A549 (cell line): ENCODE measurements around the gene CMTM1. TPM values are rescaled to one million over a fixed set of nuclear protein-coding genes. Genes with fewer than 3 reads are reported as not detected.
A peak's percentile ranks its signal among the peaks of the same experiment; 100 is the strongest.

Experiments
- ATAC-seq, 2 experiments: fragments of 200-7000 bp in 1 of 2; fragments of >200 bp in 1 of 2; cut with Nextera tagmentation in 1 of 2; cut with Tn5 transposase in 1 of 2; 3 replicates each; pipeline versions ENCODE4 v1.8.0 to v1.9.1; 2018 to 2020; ENCODE audit warnings: mild to moderate bottlenecking in 1 of 2, moderate library complexity in 1 of 2
- CTCF ChIA-PET: fragments of 300-600 bp; sonication (Branson Sonifier 250); formaldehyde crosslinking; extraction: SDS; loops from one replicate; lab custom pipeline; 2021; ENCODE audit warnings: antibody characterized with exemption, inconsistent platforms; lab: Yijun Ruan, JAX
- POLR2A ChIA-PET: fragments of 350-600 bp; formaldehyde crosslinking; extraction: SDS; loops from one replicate; lab custom pipeline; 2021; ENCODE audit warnings: antibody characterized with exemption, inconsistent platforms; lab: Yijun Ruan, JAX
- DNase-seq, 2 experiments: peaks; one replicate each; pipeline versions ENCODE4 v3.0.0 to v3.0.0-alpha.2; 2011 to 2016; ENCODE audit warnings: low read depth in 1 of 2, low spot score in 1 of 2
- FAIRE-seq: peaks from 2 replicates; lab custom pipeline; 2011; peaks lifted over from hg19 to GRCh38; lab: Jason Lieb, UNC
- H3K27ac ChIP-seq, 2 experiments: fragments of >200 bp; sonication (Bioruptor Twin); formaldehyde crosslinking; 3 replicates each; pipeline ENCODE4 v1.5.1; 2016 to 2017
- H3K4me1 ChIP-seq: fragments of >200 bp; sonication (Bioruptor Twin); formaldehyde crosslinking; 3 replicates; pipeline ENCODE4 v1.6.1; 2016
- H3K4me2 ChIP-seq: fragments of >200 bp; sonication (Bioruptor Twin); formaldehyde crosslinking; 3 replicates; pipeline ENCODE4 v1.6.1; 2016
- H3K4me3 ChIP-seq: fragments of >200 bp; sonication (Bioruptor Twin); formaldehyde crosslinking; 3 replicates; pipeline ENCODE4 v1.5.1; 2016
- H3K9me3 ChIP-seq: fragments of >200 bp; sonication (Bioruptor Twin); formaldehyde crosslinking; 3 replicates; pipeline ENCODE4 v1.6.1; 2016
- BHLHE40 ChIP-seq: IDR thresholded peaks from 2 replicates; pipeline ENCODE4 v1.6.1; 2012; ENCODE audit warnings: low read depth, low read length, inconsistent platforms
- CBX2 ChIP-seq: fragments of 200-600 bp; sonication (generic); IDR thresholded peaks from 2 replicates; pipeline ENCODE4 v1.6.1; 2016; ENCODE audit warnings: low read depth, mild to moderate bottlenecking, borderline replicate concordance
- CEBPB ChIP-seq, 2 experiments: fragments of >200 bp in 1 of 2; sonication (Bioruptor Twin) in 1 of 2; formaldehyde crosslinking in 1 of 2; IDR thresholded peaks; 2 replicates each; pipeline ENCODE4 v1.6.1; 2012 to 2016
- CHD4 ChIP-seq: fragments of 200-600 bp; sonication (generic); IDR thresholded peaks from 2 replicates; pipeline ENCODE4 v1.6.1; 2016; ENCODE audit warnings: antibody characterized with exemption, mild to moderate bottlenecking, borderline replicate concordance
- EHF ChIP-seq: fragments of 250-450 bp; sonication (Bioruptor Pico); IDR thresholded peaks from 2 replicates; pipeline ENCODE4 v1.5.0; 2020; ENCODE audit warnings: mild to moderate bottlenecking
- EHMT2 ChIP-seq: fragments of 200-600 bp; sonication (generic); IDR thresholded peaks from 2 replicates; pipeline ENCODE4 v1.6.1; 2016; ENCODE audit warnings: antibody characterized with exemption, low read depth, mild to moderate bottlenecking, moderate library complexity
- ESRRA ChIP-seq: fragments of 150-350 bp; IDR thresholded peaks from 2 replicates; pipeline ENCODE4 v1.6.1; 2014; ENCODE audit warnings: mild to moderate bottlenecking, low read length, borderline replicate concordance
- FOSB ChIP-seq: fragments of 250-450 bp; sonication (Bioruptor Pico); IDR thresholded peaks from 2 replicates; pipeline ENCODE4 v1.5.0; 2020; ENCODE audit warnings: mild to moderate bottlenecking, moderate library complexity
- GATA3 ChIP-seq: IDR thresholded peaks from 2 replicates; pipeline ENCODE4 v1.6.1; 2012; ENCODE audit warnings: borderline replicate concordance
- HEYL ChIP-seq: fragments of 250-450 bp; sonication (Bioruptor Pico); IDR thresholded peaks from 2 replicates; pipeline ENCODE4 v1.8.0; 2021; ENCODE audit warnings: mild to moderate bottlenecking, moderate library complexity
- JUN ChIP-seq, 2 experiments: fragments of >200 bp; sonication (Bioruptor Twin); formaldehyde crosslinking; IDR thresholded peaks; 2 replicates in 1 of 2; 3 replicates in 1 of 2; pipeline ENCODE4 v1.6.1; 2016 to 2017
- JUNB ChIP-seq: fragments of >200 bp; sonication (Bioruptor Twin); formaldehyde crosslinking; IDR thresholded peaks from 2 replicates; pipeline ENCODE4 v1.6.1; 2016
- MAFK ChIP-seq: fragments of 450-650 bp; IDR thresholded peaks from 2 replicates; pipeline ENCODE4 v1.6.1; 2014; ENCODE audit not compliant: partially characterized antibody
- MAZ ChIP-seq: fragments of 150-350 bp; IDR thresholded peaks from 2 replicates; pipeline ENCODE4 v1.6.1; 2014; ENCODE audit warnings: antibody characterized with exemption, low read depth, low read length, borderline replicate concordance
- MYC ChIP-seq: IDR thresholded peaks from 2 replicates; pipeline ENCODE4 v1.6.1; 2012; ENCODE audit warnings: mild to moderate bottlenecking, inconsistent platforms, low read length, improper control_type of control experiment, borderline replicate concordance
- NR3C1 ChIP-seq: fragments of >200 bp; sonication (Bioruptor Twin); formaldehyde crosslinking; IDR thresholded peaks from 3 replicates; pipeline ENCODE4 v1.6.1; 2017
- POLR2A ChIP-seq: IDR thresholded peaks from 2 replicates; pipeline ENCODE4 v1.6.1; 2012; ENCODE audit warnings: mild to moderate bottlenecking, low read length
- RARB ChIP-seq: fragments of 250-450 bp; sonication (Bioruptor Pico); IDR thresholded peaks from 2 replicates; pipeline ENCODE4 v1.8.0; 2021; ENCODE audit warnings: mild to moderate bottlenecking, moderate library complexity
- RFX5 ChIP-seq: fragments of 450-650 bp; IDR thresholded peaks from 2 replicates; pipeline ENCODE4 v1.7.1; 2014; ENCODE audit warnings: antibody characterized with exemption, mild to moderate bottlenecking, moderate library complexity
- TFCP2L1 ChIP-seq: fragments of 250-450 bp; sonication (Bioruptor Pico); IDR thresholded peaks from 2 replicates; pipeline ENCODE4 v1.5.0; 2021; ENCODE audit warnings: mild to moderate bottlenecking
- WGBS: methylation state at CpG from one replicate; pipeline ENCODE4 v1.1.6; 2017; ENCODE audit errors: missing lambda C conversion rate; 5-methylcytosine and 5-hydroxymethylcytosine counted together
- polyA plus RNA-seq, 4 experiments: library from polyadenylated mRNA; depleted of rRNA in 3 of 4; stranded (reverse); fragments of >200 nt; fragmentation: RNase III in 1 of 4; extraction: RNeasy Plus Mini Kit Qiagen cat#74134 plus additional on column Dnase treatment in 1 of 4; gene quantifications; 2 replicates in 3 of 4; 3 replicates in 1 of 4; pipeline ENCODE4 v1.2.3, GENCODE V29; 2011 to 2017
- TF ChIP-seq, protein P1 (sequence below): IDR thresholded peaks from 2 replicates; pipeline ENCODE4 v1.6.1; 2012
- TF ChIP-seq, protein P2 (sequence below): fragments of >200 bp; sonication (Bioruptor Twin); formaldehyde crosslinking; IDR thresholded peaks from 3 replicates; pipeline ENCODE4 v1.6.1; 2016
- TF ChIP-seq, protein P3 (sequence below): fragments of 250-450 bp; sonication (Bioruptor Pico); IDR thresholded peaks from 2 replicates; pipeline ENCODE4 v1.5.0; 2020; ENCODE audit warnings: low read depth, mild to moderate bottlenecking, moderate library complexity
- TF ChIP-seq, protein P4 (sequence below): fragments of >200 bp; sonication (Bioruptor Twin); formaldehyde crosslinking; IDR thresholded peaks from 2 replicates; pipeline ENCODE4 v1.6.1; 2016

Gene CMTM1
- polyA plus RNA-seq, 2 of the 4 experiments (the other 2 are of a cell fraction), result 1.3 to 1.9 TPM

DNA sequence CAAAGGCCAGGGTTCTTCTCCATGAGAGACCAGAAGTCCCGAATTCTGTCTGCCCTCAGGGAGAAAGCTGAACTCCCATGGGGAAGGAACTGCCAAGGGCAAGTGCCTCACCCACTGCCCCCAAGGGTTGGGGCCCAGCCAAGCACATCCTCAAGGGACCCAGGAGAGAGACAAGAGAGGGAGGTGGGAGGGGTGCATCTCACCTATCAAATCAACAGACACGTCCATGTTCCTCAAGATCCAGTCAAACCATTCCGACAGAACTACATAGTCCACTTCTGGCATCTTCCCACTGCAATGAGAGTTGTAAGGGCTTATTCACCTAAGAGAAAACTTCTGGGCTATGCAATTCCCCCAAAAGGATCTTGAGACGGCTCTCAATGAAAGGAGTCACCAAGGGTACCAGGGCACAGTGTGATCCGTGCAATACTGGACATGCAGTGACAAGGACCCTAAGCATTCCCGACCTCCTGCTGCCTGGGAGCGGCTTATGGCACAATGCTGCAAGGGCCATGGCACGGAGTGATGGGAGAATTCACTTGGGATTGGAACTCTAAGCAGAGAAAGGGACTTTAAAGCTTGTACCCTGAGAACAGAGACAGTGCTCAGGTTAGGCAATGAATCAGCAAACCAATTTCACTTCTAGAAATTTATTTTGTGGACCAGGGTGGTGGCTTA, 48.5 kb upstream of the CMTM1 start:
- H3K4me2 ChIP-seq, result peak overlapping the region; percentile 80
- H3K9me3 ChIP-seq, result no peaks in the 10 kb centered on the region
- peak overlapping the region; percentile 22; the same call in 1 of the 3 replicates for H3K4me3 ChIP-seq
- 62% methylated on average over 8 of the region's 8 CpGs for WGBS
- peaks cover 50% of the 10 kb centered on the region for H3K4me1 ChIP-seq
- ATAC-seq (no peak), DNase-seq (peak in 1 of 2 experiments; percentile 35), FAIRE-seq (no peak)
- ChIA-PET POLR2A (no interaction called here), CTCF (interaction anchor here (1.1 to 1.2 kb wide), 3 partner anchors 38 to 112 kb away, joined by 3 to 5 read pairs (median 4); no protein-coding TSS in a partner anchor)
- TF ChIP-seq EHF (CRISPR knock-in tag), result 0 out of 2 replicates have a peak, but pooled peaks have one; percentile 29
- no peak for TF ChIP-seq JUN (IDR thresholded peaks at IDR 0.05)
- peak overlapping the region; percentile 90 to 92 for H3K27ac ChIP-seq

DNA sequence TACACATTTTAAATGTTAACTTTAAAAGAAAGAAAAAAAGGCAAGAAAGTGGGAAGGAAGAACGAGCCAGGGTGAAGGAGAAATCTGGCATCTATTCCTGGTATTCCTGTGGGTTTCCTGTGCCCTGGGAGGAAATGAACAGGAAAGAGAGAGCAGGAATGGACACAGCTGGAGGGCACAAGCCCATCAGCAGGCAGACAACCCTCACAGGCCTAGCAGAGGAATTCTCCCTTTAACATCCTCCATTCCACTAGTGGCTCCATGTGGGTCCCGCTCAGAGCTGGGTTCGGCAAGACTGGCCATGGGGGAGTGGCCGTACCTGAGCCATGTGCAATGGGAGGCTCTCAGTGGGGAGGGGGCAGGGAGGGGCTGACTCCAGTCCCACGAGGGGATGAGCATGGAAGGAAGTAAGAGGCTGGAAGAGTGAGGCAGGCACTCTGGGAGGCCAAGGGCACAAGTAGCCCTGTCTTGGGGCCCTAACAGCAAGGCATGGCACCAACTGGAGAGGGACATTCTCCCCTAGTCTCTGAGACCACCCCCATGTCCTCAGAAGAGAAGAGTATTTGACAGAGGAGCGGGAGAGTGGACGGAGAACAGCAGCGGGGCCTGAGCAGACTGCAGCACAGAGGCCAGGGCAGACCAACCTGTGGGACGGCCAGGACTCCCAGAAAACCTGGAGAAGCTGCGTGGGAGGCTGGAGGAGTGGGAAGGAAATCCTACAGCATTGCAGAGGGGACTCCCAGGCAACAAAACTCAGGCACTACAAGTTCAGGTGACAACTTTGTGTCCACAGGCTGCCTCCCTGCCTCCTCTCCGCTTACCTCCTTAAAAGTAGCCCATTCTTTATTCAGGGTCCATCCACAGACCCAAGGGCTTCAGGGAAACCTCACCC, 46.5 kb upstream of the CMTM1 start:
- DNase-seq (no peak), ATAC-seq (no peak), FAIRE-seq (no peak)
- no peaks in the 10 kb centered on the region for H3K9me3 ChIP-seq
- peak overlapping the region; percentile 38 to 67; a peak in 4 of 6 replicates for H3K27ac ChIP-seq
- 92% methylated on average over 11 of the region's 11 CpGs for WGBS
- no peak overlapping the region for H3K4me3 ChIP-seq
- H3K4me1 ChIP-seq, result peaks cover 36% of the 10 kb centered on the region
- POLR2A ChIA-PET, result no interaction called here
- CTCF ChIA-PET, result interaction anchor here (1.0 to 1.1 kb wide), 2 partner anchors 12 to 42 kb away, joined by 3 read pairs; no protein-coding TSS in a partner anchor
- TF ChIP-seq, protein P1, sequence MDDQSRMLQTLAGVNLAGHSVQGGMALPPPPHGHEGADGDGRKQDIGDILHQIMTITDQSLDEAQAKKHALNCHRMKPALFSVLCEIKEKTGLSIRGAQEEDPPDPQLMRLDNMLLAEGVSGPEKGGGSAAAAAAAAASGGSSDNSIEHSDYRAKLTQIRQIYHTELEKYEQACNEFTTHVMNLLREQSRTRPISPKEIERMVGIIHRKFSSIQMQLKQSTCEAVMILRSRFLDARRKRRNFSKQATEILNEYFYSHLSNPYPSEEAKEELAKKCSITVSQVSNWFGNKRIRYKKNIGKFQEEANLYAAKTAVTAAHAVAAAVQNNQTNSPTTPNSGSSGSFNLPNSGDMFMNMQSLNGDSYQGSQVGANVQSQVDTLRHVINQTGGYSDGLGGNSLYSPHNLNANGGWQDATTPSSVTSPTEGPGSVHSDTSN, result no peak
- TF ChIP-seq NR3C1 (no peak), EHMT2 (no peak), ESRRA (no peak), RFX5 (no peak), MAFK (no peak), JUNB (no peak), BHLHE40 (no peak), GATA3 (no peak)
- TF ChIP-seq, protein P2, sequence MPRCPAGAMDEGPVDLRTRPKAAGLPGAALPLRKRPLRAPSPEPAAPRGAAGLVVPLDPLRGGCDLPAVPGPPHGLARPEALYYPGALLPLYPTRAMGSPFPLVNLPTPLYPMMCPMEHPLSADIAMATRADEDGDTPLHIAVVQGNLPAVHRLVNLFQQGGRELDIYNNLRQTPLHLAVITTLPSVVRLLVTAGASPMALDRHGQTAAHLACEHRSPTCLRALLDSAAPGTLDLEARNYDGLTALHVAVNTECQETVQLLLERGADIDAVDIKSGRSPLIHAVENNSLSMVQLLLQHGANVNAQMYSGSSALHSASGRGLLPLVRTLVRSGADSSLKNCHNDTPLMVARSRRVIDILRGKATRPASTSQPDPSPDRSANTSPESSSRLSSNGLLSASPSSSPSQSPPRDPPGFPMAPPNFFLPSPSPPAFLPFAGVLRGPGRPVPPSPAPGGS, result no peak
- TF ChIP-seq, protein P3, sequence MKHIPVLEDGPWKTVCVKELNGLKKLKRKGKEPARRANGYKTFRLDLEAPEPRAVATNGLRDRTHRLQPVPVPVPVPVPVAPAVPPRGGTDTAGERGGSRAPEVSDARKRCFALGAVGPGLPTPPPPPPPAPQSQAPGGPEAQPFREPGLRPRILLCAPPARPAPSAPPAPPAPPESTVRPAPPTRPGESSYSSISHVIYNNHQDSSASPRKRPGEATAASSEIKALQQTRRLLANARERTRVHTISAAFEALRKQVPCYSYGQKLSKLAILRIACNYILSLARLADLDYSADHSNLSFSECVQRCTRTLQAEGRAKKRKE (CRISPR knock-in tag), result no peak
- TF ChIP-seq, protein P4, sequence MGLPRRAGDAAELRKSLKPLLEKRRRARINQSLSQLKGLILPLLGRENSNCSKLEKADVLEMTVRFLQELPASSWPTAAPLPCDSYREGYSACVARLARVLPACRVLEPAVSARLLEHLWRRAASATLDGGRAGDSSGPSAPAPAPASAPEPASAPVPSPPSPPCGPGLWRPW, result no peak
- no peak overlapping the region for H3K4me2 ChIP-seq

DNA sequence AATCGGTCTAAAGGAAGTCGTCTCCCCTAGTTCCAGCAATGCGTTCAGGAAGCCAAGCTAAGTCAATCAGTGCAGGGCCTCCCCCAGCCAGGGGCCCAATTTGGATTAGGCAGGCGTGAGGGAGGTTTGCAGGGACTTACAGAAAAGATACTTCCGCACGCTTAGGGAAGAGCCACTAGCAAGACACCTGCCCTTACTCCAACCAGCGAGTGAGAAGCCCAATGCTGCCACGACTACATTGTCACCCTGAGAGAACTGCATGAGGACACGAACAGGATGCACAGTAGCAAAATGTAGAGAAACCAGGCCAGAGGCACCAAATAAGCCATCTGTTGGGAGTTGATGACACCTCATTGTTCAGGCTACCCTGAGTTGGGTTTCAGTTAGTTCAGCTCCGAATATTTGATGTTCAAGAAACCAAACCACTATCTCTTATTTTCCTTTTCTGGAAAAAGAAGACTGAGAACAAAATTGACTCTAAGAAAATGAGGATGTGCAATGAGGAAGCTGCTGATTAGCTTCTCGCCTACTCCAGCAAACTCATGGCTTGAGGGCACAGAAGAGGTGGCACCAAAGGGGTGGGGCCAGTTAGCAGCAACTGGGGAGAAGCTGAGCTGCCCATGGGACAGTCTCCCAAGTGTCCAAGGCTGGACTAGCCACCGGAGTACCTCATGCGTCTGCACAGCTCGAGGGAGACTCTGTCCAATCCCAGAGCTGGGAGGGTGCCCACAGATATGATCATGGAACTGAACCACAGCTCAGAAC, 45.7 kb upstream of the CMTM1 start:
- ATAC-seq (no peak), DNase-seq (no peak), FAIRE-seq (no peak)
- WGBS, result 93% methylated on average over 14 of the region's 14 CpGs
- Histone ChIP-seq H3K4me3 (no peak overlapping the region), H3K9me3 (no peaks in the 10 kb centered on the region), H3K27ac (peak overlapping the region in 1 of 2 experiments; percentile 67; a peak in 3 of 6 replicates), H3K4me1 (peaks cover 29% of the 10 kb centered on the region), H3K4me2 (no peak overlapping the region)
- CTCF ChIA-PET, result interaction anchor here (0.6 to 1.7 kb wide), 7 partner anchors 9 to 326 kb away, joined by 3 to 4 read pairs (median 3); no protein-coding TSS in a partner anchor
- POLR2A ChIA-PET, result no interaction called here
- TF ChIP-seq POLR2A (no peak), CEBPB (IDR thresholded peaks at IDR 0.05) (no peak), MAFK (no peak), GATA3 (no peak), MAZ (no peak), HEYL (no peak), FOSB (CRISPR knock-in tag) (no peak), TFCP2L1 (no peak), CHD4 (no peak), RFX5 (no peak), RARB (no peak), CBX2 (no peak), MYC (no peak)
- TF ChIP-seq, protein P2, result no peak
- TF ChIP-seq, protein P1, result no peak
